AG04449 (cell line): ENCODE results near the gene PMFBP1.

ENCODE experiments used
- CTCF ChIA-PET: fragments of 350-600 bp; formaldehyde crosslinking; extraction: SDS; loops from one replicate; lab custom pipeline; 2021; ENCODE audit warnings: antibody characterized with exemption; lab: Yijun Ruan, JAX
- POLR2A ChIA-PET: fragments of 400-600, 350-600 bp; formaldehyde crosslinking; extraction: SDS; loops from one replicate; lab custom pipeline; 2020; ENCODE audit warnings: antibody characterized with exemption, inconsistent platforms; lab: Yijun Ruan, JAX
- DNase-seq: peaks from one replicate; pipeline ENCODE4 v3.0.0-alpha.2; 2010; ENCODE audit warnings: low read depth, low spot score
- H3K4me3 ChIP-seq: 2 replicates; pipeline ENCODE4 v1.5.1; 2011; ENCODE audit warnings: low read depth, mild to moderate bottlenecking, control low read depth, low read length
- CTCF ChIP-seq: IDR thresholded peaks from one replicate; pipeline ENCODE4 v1.5.1; 2011; ENCODE audit warnings: mild to moderate bottlenecking, moderate library complexity, low read length, control low read depth, inconsistent platforms; ENCODE audit not compliant: insufficient read depth; ENCODE audit errors: missing control alignments

Gene PMFBP1

GRCh38 chr16:72172105-72173034 is at the start of gene PMFBP1:
Gene PMFBP1 (minus strand): TSS chr16:72172155. CDS start chr16:72171208, 947 bp downstream.
- no peak for TF ChIP-seq CTCF
- ChIA-PET POLR2A (interaction anchor here (0.5 kb wide), 1 partner anchor 465 kb away, joined by 3 read pairs; no protein-coding TSS in a partner anchor), CTCF (no interaction called here)
- peak; percentile 21 for DNase-seq
- no peak within 1 kb of the TSS for H3K4me3 ChIP-seq

DNA sequence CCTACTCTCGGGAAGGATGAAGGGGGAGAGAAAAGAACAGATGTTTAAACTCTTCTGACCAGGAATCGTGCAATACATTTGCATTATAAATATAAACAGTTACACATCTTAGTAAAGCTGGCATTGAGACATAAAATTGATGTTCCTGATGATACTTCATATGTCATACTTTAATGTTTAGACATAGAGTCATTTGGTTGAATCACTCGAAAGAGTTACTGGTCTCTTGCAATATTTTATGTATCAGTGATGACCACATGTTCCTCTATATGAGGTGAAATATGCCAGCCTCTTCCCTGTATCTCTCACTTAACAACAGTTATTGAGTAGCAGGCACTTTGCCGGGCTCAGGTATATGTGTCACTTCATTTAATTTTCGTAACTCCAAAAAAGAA is 49.7 kb upstream of the PMFBP1 start:
- no peak for TF ChIP-seq CTCF
- H3K4me3 ChIP-seq = no peak overlapping the region
- ChIA-PET CTCF (interaction anchor here (1.6 kb wide), 1 partner anchor 245 kb away, joined by 4 read pairs; no protein-coding TSS in a partner anchor), POLR2A (no interaction called here)
- no peak for DNase-seq

GRCh38 chr16:72220875-72221629 is 49.1 kb upstream of the PMFBP1 start:
- no peak for TF ChIP-seq CTCF
- DNase-seq = no peak
- POLR2A ChIA-PET = no interaction called here
- H3K4me3 ChIP-seq = no peak overlapping the region
- CTCF ChIA-PET = interaction anchor here (1.6 kb wide), 1 partner anchor 246 kb away, joined by 4 read pairs; no protein-coding TSS in a partner anchor

- ChIA-PET CTCF (no interaction called here), POLR2A (no interaction called here)
- H3K4me3 ChIP-seq = no peak overlapping the region
- DNase-seq = no peak
- no peak for TF ChIP-seq CTCF
These were observed 47.3 kb upstream of the PMFBP1 start for GRCh38 chr16:72219282-72219681.

GRCh38 chr16:72216767-72217166 is 44.8 kb upstream of the PMFBP1 start:
- TF ChIP-seq CTCF = no peak
- H3K4me3 ChIP-seq = no peak overlapping the region
- ChIA-PET POLR2A (no interaction called here), CTCF (no interaction called here)
- no peak for DNase-seq

DNA sequence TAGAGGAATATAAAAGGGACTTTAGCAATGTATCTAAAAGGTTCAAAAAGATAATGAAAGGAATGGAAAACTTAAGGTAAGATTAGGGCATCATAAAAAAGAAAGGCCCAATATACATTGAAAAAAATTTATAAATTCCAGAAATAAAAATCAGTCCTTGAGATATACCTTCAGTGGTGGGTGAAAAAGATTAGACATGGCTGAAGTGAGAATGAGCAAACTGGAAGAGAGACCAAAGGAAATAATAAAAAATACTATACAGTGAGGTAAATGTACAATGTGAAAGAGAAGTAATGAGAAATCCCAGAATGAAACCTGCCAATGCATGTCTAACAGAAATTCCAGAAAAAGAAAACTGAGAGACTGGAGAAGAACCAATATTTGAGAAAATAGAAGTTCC is 42.9 kb upstream of the PMFBP1 start:
- no peak for TF ChIP-seq CTCF
- POLR2A ChIA-PET = no interaction called here
- CTCF ChIA-PET = no interaction called here
- no peak for DNase-seq
- no peak overlapping the region for H3K4me3 ChIP-seq
